ENCODE data around the gene CTSK.

- no peak for TF ChIP-seq CTCF (IDR thresholded peaks at IDR 0.05)
- TF ChIP-seq POLR2A (IDR thresholded peaks at IDR 0.05) = no peak
These were observed 48.0 kb downstream of the CTSK start for GRCh38 chr1:150760013-150760412.

Measured in esophagus squamous epithelium (tissue), 4 donors.